HG03575 (cell line): ENCODE data around the gene ADIG.
"Not testable (repeated sequence)": the region's sequence is repeated elsewhere in the genome, so short reads cannot be mapped to it uniquely, and the experiment has no call there.

Source experiments
- ATAC-seq: cut with Tn5 transposase; IDR thresholded peaks from one replicate; pipeline ENCODE4 v1.9.1; 2021; ENCODE audit not compliant: unreplicated experiment, insufficient number of reproducible peaks, low FRiP score; ENCODE audit errors: extremely low read depth

The ADIG gene

DNA sequence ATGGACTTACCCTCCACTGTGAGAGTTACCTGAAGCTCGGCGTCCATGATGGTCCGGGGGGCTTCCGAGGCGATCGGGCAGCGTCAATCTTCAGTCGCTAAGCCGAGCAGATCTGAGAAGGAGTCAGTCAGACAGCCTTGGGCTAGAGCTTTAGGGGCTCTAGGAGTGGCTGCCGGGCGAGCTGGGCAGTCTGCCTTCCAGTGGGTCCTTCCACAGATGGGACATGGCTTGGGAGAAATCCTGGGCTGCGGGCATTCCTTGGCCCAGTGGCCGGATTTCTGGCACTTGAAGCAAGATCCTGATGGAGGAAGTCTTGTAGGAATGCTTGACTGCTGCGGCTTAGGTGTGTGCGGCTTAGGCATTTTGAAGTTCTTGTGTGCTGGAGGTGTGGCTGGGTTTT, 14.9 kb downstream of the ADIG start:
- not testable (repeated sequence) for ATAC-seq

DNA sequence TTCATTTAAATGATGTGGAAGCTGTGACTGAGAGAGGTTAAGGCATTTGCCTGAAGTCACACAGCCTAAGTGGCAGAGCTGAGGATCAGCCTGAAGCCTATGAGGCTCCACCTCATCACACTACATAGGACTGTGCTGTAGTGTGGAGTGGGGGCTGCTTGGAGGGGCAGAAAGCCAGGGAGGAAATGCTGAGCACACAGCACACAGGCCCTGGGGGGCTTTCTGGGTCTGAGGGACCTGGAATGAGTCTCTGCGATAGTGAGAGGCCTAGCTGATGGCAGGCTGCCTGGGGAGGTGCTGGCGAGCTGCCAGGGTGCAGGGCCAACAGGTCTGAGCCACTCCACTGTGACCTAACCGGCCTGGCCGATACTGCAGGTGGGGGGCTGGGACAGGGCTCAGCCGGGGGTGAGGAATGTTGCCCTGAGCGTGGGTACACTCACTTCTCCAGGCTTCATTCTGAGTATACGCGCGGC, 18.4 kb downstream of the ADIG start:
- ATAC-seq = no peak

DNA sequence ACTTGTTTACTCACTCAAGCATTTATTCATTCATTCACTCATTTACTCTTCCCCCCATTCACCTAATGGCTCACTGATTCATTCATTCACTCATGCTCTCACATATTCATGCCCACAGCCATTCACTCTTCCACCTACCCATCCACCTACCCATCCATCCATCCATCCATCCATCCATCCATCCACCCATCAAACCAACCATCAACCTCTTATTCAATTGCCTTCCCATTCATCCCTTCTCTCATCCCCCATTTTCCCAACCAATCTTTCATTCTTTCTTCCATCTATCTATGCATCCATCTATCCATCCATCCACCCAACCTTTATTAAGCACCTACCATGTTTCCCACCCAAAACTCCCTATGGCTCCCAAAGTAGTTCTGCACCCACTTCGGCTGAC, 19.1 kb downstream of the ADIG start:
- no peak for ATAC-seq

DNA sequence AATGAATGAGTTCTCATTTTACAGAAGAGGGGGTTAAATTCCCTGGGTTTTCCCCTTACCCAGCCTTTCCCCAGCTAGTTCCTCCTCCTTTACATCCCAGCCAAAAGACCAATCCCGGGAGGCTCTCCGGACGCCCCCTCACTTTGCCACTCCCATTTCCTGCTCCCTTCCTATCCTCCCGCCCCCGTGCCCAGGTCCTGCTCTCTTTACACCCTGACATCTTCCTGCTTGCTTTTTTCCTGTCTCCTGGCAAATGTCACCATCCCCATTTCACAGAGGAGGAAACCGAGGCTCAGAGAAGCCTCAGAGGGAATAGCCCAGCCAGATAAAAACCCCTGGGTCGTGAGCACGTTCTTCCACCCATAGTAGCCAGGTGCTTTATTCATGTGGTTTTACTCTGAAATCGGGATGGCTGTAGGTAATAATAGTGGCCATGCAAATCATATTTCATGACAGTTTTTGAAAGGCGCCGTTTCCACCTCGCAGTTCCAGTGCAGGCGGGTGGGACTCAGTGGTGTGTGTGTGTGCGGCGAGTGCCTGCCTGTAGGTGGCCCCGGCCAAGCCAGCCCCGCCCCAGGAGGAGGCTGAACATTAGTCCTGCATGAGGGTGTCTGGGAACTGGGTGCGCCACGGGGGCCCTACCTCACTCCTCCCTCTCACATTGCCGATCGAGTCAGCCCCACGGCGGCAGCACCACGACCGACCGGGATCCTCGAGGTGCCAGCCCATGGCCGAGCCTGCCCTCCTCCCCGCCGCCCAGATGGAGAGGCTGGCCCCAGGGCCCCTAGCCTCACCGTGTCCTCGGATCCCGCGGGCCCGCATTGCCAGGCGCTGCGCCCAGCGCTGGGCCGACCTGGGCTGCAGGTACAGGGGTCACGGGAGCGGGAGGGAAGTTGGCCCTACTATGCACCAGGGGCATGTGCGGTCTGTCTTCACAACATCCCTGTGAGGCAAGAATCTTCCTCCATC, 20.5 kb downstream of the ADIG start, which contains the start of gene ARHGAP40:
TSS of gene ARHGAP40 (plus strand) at position 594 of the 969 bp plus-strand sequence.
- no peak for ATAC-seq

DNA sequence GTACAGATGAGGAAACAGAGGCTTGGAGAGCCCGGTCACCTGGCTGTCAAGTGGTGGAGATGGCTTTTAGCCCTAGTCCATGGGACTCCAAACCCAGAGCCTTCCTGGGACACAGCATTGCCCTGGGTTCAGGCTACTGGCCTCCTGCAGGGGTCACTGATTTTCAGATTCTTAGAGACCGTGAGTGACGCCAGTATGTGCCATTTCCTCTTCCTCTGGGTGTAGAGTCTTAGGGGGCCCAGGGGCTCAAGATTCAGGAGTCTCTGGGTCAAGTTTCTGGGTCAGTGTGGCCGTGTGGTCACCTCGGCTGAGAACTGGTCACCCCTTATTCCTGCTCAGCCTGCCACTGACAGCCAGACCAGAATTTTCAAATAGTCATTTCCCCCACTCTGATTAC, 21.2 kb downstream of the ADIG start:
- no peak for ATAC-seq

DNA sequence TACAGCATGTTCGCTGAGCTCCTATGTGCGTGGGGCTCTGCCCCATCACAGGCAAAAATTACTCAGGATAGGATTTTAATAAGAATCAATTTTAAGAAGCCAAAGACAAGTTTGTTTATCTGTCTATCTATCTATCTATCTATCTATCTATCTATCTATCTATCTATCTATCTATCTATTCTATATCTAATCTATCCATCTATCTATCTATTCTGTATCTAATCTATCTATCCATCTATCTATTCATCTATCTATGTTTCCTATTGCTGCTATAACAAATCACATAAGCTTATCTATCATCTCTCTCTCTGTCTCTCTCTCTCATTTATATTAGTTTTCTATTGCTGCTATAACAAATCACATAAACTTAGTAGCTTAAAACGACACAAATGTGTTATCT, 22.3 kb downstream of the ADIG start:
- no peak for ATAC-seq

DNA sequence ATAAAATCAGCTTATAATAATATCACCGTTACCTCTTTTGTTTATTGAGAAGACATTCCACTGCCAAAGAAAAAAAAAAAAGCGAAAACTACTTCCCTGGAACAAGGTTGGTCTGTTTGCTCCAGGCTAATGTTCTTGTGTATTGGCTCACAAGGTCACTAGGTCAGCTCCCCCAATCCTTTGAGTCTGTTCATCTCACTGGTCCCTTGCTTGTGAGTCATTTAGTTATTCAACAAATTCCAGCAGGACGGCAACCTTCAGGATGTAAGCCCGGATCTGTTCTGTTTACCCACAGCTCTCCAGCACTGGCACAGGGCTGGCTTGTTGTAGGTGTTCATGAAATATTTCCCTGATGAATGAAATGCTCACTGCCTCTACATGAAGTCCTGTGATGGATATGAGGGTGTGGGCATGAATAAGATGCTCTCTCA, 23.9 kb downstream of the ADIG start:
- ATAC-seq = no peak

DNA sequence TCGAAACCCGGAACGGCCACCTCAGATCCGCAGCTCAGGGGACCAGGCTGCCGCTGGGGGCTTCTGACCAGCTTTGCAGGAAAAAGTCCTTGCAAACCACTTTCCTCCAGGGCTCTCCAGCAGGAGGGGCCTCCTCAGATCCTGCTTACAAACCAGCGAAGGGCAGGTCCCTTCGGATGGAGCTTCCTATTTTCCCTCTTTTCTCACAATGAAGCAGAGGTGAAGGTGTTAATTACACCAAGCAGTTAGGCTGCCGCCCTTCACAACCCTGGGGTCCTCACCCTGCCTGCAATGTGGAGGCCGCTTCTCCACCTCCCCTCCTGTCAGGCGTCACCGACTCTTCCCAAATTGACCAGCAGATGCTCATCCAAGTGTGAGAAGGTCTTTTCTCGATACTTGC, 26.4 kb downstream of the ADIG start:
- no peak for ATAC-seq

DNA sequence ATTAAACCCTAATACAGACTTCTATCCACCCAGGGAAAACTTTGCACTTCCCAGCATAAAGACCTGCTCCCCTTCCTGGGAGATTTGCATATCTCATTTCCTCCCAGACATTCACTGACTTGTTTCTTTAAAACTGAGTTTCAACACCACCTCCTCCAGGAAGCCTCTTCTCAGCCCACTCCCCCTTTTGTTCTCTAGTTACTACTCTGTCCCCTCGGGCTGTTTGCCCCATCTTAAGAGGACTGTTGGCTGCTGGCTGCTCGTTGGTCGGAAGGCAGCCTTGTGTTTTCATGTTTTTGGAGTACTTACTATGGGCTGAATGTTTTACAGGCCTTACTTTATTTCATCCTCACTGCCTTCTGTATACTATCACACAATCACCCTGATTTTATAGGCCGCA, 27.2 kb downstream of the ADIG start:
- no peak for ATAC-seq

DNA sequence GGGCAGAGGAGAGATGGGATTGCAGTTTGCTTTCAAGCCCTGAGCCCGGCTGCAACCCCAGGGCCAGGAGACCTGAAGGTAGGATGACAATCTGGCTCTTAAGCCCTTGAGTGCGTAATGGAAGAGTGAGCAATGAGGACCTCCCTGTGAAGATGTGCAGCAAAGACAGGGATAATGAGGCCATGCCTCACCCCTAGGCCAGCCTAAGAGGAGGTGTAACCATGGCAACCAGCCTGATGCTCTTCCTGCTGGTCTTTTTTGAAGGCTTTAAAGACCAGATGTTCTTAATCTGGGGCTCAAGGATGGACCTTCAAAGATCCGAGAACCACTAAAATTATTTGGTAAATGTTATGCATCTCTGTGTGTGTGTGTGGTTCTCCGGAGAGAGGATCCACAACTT, 28.8 kb downstream of the ADIG start:
- ATAC-seq = no peak

DNA sequence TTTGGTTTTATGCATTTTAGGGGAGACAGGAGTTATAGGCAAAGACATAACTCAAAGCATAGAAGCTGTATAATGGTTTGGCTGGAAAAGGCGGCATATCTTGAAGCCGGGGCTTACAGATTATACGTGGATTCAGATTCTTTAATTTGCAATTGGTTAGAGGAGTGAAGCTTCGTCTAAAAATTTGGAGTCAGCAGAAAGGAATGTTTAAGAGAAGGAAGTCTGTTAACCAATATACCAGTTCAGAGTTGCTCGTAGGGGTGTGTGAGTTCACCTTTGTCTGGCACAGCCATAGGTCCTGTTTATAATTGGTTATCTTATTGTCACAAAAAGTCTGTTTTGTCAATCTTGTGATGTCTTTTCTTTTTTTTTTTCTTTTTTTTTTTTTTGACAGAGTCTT, 29.5 kb downstream of the ADIG start:
- ATAC-seq = no peak

DNA sequence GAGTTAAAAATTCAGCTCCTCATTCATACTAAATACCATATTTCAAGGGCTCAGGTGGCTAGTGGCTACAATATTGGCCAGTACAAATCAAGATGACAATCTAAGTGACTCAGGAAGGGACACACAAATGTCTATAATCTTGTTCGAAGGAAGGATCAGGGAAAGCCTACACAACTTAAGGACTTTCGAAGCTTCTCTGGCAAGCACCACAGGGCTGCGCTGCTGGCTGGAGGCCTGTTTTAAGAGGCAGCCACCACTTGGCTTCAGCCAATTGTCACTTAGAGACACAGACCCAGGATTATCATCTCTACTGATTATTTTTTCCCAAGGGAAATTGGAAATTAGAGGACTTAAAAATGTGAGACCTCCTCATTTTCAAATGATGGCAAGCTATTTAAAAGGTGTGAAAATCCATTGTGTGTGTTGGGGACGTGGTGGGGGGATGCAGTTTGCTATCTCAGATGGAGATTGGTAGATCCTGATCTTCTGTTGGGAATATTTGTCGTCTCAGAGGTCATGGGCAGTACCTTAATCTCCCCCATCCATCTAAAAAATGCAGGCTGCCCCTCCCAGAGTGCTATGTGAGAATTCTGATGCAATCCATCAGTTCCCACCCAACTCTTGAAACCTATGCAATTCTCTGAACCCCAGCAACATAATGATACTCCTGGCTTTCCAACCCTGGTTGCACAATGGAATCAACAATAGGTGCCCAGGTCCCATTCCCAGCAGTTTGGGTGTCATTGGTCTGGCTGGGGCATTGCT, 31.9 kb downstream of the ADIG start:
- no peak for ATAC-seq

DNA sequence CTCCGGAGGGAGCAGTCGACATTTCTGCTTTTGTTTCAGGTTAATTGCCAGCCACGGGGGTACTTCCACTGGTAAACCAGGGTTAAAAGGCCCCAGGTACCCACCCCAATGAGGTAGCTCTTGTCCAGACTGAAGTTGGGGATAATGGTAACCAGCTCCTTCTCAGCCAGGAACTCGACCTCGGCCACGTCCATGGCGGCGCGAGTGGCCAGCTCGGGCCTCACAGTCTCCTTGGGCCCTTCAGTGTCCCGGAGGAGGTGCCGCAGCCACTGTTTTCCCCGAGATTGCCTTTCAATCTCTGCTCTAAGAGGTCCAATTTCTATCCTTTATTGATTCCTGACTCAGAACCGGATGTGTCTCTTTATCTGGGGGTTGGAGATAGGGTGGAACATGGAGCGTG, 34.3 kb downstream of the ADIG start:
- ATAC-seq = no peak

DNA sequence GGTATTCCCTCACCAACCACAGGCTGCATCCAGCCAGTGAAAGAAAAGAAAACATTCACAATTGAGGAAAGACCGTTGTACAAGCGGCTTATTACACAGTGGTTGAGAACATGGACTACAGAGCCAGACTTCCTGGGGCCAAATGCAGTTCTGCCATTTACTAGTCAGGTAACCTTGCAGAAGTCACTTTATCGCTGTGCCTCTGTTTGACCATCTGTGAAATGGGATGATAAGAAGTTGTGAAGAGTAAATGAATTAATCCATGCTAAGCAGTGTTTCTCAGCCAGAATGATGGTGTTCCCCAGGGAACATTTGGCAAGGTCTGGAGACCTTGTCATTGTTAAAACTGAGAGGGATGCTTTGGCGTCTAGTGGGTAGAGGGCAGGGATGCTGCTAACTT, 35.5 kb downstream of the ADIG start:
- ATAC-seq = no peak

DNA sequence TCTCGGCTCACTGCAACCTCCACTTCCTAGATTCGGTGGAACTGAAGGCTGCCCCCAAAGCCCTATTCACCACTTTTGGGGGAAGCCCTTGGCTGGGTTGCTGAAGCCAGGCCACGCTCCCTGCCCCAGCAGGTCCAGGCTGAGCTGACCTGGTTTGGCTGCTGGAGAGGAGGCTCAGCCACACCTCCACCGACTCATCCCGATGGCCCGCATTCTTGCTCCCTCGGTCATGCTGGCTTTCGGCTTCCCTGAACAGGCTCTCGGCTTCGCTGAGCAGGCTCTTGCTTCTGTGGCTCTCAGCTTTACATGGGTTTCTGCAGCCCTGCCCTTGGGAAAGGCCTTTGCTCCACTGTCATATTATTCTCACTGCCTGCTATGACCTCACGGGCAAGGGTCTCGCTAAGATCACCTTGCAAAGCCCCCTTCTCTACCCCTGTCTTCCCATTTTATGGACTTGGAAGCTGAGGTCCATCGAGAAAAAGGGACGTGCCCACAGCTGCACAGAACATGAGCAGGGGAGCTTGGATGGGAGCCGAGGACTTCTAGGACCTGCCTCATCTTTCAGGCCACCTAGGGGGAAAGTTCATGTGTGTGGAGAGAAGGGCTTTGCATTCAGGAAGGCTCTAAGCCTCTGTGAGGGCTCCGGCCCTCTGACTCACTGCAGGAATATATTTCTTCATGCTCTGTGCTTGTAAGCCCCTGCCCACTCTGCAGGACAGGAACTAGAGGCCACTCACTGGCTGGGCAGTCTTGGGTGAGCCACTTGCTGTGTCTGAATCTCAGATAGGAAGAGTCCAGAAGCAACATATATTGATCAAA, 36.2 kb downstream of the ADIG start:
- ATAC-seq = no peak

DNA sequence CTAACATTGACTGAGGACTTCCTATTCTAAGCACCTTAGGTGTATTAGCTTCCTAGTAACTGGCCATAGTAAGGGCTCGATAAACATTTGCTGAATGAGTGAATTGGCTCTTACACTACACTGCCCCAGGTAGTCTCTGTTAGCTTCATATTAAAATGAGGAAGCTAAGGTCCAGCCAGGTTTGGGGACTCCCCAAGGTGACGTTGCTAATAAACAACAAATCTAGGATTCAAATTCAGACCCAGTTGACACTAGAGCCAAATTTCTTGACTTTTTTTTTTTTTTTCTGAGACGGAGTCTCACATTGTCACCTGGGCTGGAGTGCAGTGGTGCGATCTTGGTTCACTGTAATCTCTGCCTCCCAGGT, 36.8 kb downstream of the ADIG start:
- ATAC-seq = no peak

DNA sequence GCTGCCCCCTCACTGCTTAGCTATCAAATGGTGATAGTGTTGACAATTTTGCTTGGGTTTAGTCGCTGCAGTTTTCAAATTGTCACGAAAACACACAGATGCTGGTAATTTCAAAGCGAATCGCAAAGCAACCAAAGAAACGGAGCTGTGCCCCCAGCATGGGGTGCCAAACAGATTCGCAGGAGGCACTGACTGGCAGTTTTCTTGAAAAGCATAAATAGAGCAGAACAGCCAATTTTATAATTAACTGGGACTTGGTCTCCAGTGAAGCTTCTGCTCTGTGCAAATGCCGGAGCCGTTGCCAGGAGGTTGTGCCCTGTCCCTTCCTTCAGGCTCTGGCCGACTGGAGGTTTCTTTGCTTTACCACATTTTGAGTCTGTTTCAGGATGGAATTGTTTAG, 39.4 kb downstream of the ADIG start:
- ATAC-seq = no peak

DNA sequence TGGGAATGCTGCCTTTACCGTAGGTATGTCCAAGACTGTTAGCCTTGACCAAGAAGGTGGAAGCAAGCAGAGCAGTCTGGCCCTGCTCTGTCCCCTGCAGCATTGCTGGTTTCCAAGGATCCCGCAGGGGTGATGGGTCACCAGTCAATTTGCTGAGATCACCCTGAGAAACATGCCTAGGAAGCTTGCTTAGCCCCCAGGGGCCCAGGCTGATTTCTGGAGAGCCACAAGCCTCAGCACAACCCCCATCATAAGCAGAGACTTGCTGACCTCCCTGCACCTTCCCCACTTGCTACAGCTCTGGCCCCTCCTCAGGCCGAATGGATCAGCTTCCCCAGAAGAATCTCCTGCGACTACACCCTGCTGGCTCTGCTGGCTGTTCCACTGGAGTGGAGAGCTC, 42.1 kb downstream of the ADIG start:
- no peak for ATAC-seq

DNA sequence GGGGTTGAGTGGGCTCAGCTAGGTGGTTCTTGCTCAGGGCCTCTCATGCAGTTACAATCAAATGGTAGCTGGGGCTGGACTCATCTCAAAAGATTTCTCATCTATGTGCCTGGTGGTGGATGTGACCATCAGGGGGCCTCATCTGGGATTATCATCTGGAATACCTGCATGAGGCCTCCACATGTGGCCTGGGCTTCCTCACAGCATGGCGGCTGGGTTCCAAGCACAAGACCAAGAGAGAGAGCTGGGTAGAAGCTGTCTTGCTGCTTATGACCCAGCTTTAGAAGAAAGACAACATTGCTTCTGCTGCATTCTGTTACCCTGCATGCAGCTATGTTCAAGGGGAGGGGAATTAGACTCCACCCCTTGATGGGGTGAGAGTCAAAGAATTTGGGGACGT, 43.1 kb downstream of the ADIG start:
- ATAC-seq = no peak
